ENCODE data around the gene HOXC10.

HOXC10 gene

GRCh38 chr12:54000116-54001114, 15.5 kb downstream of the HOXC10 start, which contains the start of gene HOXC9:
Gene HOXC9, plus strand, starts transcription at chr12:54000161. Its CDS starts 28 bp downstream, at chr12:54000189.
- ATAC-seq (replicated peaks) (no peak), DNase-seq (no peak)
- Mint-ChIP-seq H3K4me3 (peak within 1 kb of the TSS; percentile 44 to 51), H3K4me1 (peaks cover 26 to 46% of the 10 kb centered on the region in 2 donors), H3K27ac (peak within 1 kb of the TSS; percentile 69), H3K36me3 (peaks cover 0 to 2% of the 10 kb centered on the region in 2 donors), H3K9me3 (no peaks in the 10 kb centered on the region), H3K27me3 (peaks cover 86 to 97% of the 10 kb centered on the region in 2 donors)

GRCh38 chr12:54001283-54002187, 16.6 kb downstream of the HOXC10 start:
- Mint-ChIP-seq H3K9me3 (no peaks in the 10 kb centered on the region), H3K4me3 (no peak overlapping the region), H3K27me3 (peaks cover 86 to 97% of the 10 kb centered on the region in 2 donors), H3K4me1 (peaks cover 22 to 46% of the 10 kb centered on the region in 2 donors), H3K36me3 (no peaks in the 10 kb centered on the region), H3K27ac (peak overlapping the region; percentile 43)
- ATAC-seq (replicated peaks), result no peak
- no peak for DNase-seq

- Mint-ChIP-seq H3K27ac (peak overlapping the region; percentile 60), H3K4me1 (peaks cover 21 to 47% of the 10 kb centered on the region in 2 donors), H3K36me3 (no peaks in the 10 kb centered on the region), H3K9me3 (no peaks in the 10 kb centered on the region), H3K27me3 (peaks cover 88 to 97% of the 10 kb centered on the region in 2 donors), H3K4me3 (peak overlapping the region in 1 of 2 donors; percentile 5)
- DNase-seq (no peak), ATAC-seq (replicated peaks) (no peak)
Observed at GRCh38 chr12:54002278-54002914, 17.4 kb downstream of the HOXC10 start.

- ATAC-seq (replicated peaks), result no peak
- peaks cover 17 to 43% of the 10 kb centered on the region in 2 donors for H3K4me1 Mint-ChIP-seq
- H3K27ac Mint-ChIP-seq, result no peak overlapping the region
- H3K36me3 Mint-ChIP-seq, result no peaks in the 10 kb centered on the region
- peaks cover 88 to 97% of the 10 kb centered on the region in 2 donors for H3K27me3 Mint-ChIP-seq
- DNase-seq, result no peak
- no peak overlapping the region for H3K4me3 Mint-ChIP-seq
- no peaks in the 10 kb centered on the region for H3K9me3 Mint-ChIP-seq
Observed at GRCh38 chr12:54002915-54003389, 18.0 kb downstream of the HOXC10 start.

GRCh38 chr12:54003625-54004024, 18.7 kb downstream of the HOXC10 start:
- H3K9me3 Mint-ChIP-seq, result no peaks in the 10 kb centered on the region

GRCh38 chr12:54004063-54004840, 19.3 kb downstream of the HOXC10 start:
- peaks cover 18 to 38% of the 10 kb centered on the region in 2 donors for H3K4me1 Mint-ChIP-seq
- H3K4me3 Mint-ChIP-seq, result peak overlapping the region in 1 of 2 donors; percentile 32
- no peaks in the 10 kb centered on the region for H3K9me3 Mint-ChIP-seq
- H3K36me3 Mint-ChIP-seq, result no peaks in the 10 kb centered on the region
- peak overlapping the region; percentile 80 for H3K27ac Mint-ChIP-seq
- DNase-seq, result no peak
- H3K27me3 Mint-ChIP-seq, result peaks cover 90 to 99% of the 10 kb centered on the region in 2 donors
- ATAC-seq (replicated peaks), result no peak

More at GRCh38 chr12:54003625-54004024, 18.7 kb downstream of the HOXC10 start:
- peaks cover 17 to 38% of the 10 kb centered on the region in 2 donors for H3K4me1 Mint-ChIP-seq
- ATAC-seq (replicated peaks), result no peak
- no peaks in the 10 kb centered on the region for H3K36me3 Mint-ChIP-seq
- peak overlapping the region; percentile 80 for H3K27ac Mint-ChIP-seq
- peaks cover 88 to 97% of the 10 kb centered on the region in 2 donors for H3K27me3 Mint-ChIP-seq
- no peak overlapping the region for H3K4me3 Mint-ChIP-seq
- no peak for DNase-seq

- Mint-ChIP-seq H3K4me1 (peaks cover 20 to 44% of the 10 kb centered on the region in 2 donors), H3K9me3 (no peaks in the 10 kb centered on the region), H3K27me3 (peaks cover 91 to 100% of the 10 kb centered on the region in 2 donors), H3K27ac (peak overlapping the region; percentile 93), H3K36me3 (no peaks in the 10 kb centered on the region), H3K4me3 (no peak overlapping the region)
- ATAC-seq (replicated peaks) (no peak), DNase-seq (no peak)
Observed at GRCh38 chr12:54004841-54005530, 20.0 kb downstream of the HOXC10 start.

GRCh38 chr12:54005531-54005852, 20.5 kb downstream of the HOXC10 start:
- Mint-ChIP-seq H3K27ac (peak overlapping the region; percentile 93), H3K9me3 (no peaks in the 10 kb centered on the region), H3K4me3 (peak overlapping the region in 1 of 2 donors; percentile 87), H3K27me3 (peaks cover 96 to 100% of the 10 kb centered on the region in 2 donors), H3K36me3 (no peaks in the 10 kb centered on the region), H3K4me1 (peaks cover 20 to 40% of the 10 kb centered on the region in 2 donors)
- no peak for DNase-seq
- no peak for ATAC-seq (replicated peaks)

- peaks cover 22 to 40% of the 10 kb centered on the region in 2 donors for H3K4me1 Mint-ChIP-seq
- peak overlapping the region; percentile 93 for H3K27ac Mint-ChIP-seq
- H3K4me3 Mint-ChIP-seq, result peak overlapping the region; percentile 85 to 87
- no peaks in the 10 kb centered on the region for H3K9me3 Mint-ChIP-seq
- ATAC-seq (replicated peaks), result peak; percentile 84 to 89
- DNase-seq, result peak; percentile 67
- no peaks in the 10 kb centered on the region for H3K36me3 Mint-ChIP-seq
- peaks cover 96 to 100% of the 10 kb centered on the region in 2 donors for H3K27me3 Mint-ChIP-seq
Observed at GRCh38 chr12:54005853-54006558, 21.1 kb downstream of the HOXC10 start.

GRCh38 chr12:54006559-54007220, 21.7 kb downstream of the HOXC10 start:
- Mint-ChIP-seq H3K27ac (peak overlapping the region; percentile 93), H3K36me3 (no peaks in the 10 kb centered on the region)
- DNase-seq, result no peak

GRCh38 chr12:54007538-54008259, 22.8 kb downstream of the HOXC10 start:
- peak overlapping the region; percentile 20 for H3K27ac Mint-ChIP-seq
- no peaks in the 10 kb centered on the region for H3K9me3 Mint-ChIP-seq
- peaks cover 96 to 100% of the 10 kb centered on the region in 2 donors for H3K27me3 Mint-ChIP-seq
- peaks cover 28 to 49% of the 10 kb centered on the region in 2 donors for H3K4me1 Mint-ChIP-seq
- H3K4me3 Mint-ChIP-seq, result no peak overlapping the region
- no peak for ATAC-seq (replicated peaks)
- no peaks in the 10 kb centered on the region for H3K36me3 Mint-ChIP-seq
- DNase-seq, result no peak

More at GRCh38 chr12:54006559-54007220, 21.7 kb downstream of the HOXC10 start:
- peak overlapping the region; percentile 85 to 87 for H3K4me3 Mint-ChIP-seq
- peaks cover 29 to 47% of the 10 kb centered on the region in 2 donors for H3K4me1 Mint-ChIP-seq
- H3K27me3 Mint-ChIP-seq, result peaks cover 96 to 100% of the 10 kb centered on the region in 2 donors
- ATAC-seq (replicated peaks), result no peak
- H3K9me3 Mint-ChIP-seq, result no peaks in the 10 kb centered on the region
